Brain pericyte (primary cell): ENCODE data around the gene ZG16.

ENCODE experiments used
- DNase-seq: peaks from one replicate; pipeline ENCODE4 v3.0.0-alpha.2; 2012; ENCODE audit warnings: low read depth, low spot score

The ZG16 gene

GRCh38 chr16:29809031-29809747 is 31.1 kb downstream of the ZG16 start:
- DNase-seq = no peak

GRCh38 chr16:29809850-29810698 is 32.0 kb downstream of the ZG16 start:
- DNase-seq = no peak

GRCh38 chr16:29810699-29811169 is 32.7 kb downstream of the ZG16 start:
- DNase-seq = no peak

- peak; percentile 84 for DNase-seq
Measured at GRCh38 chr16:29811170-29811895, 33.3 kb downstream of the ZG16 start.

- no peak for DNase-seq
Measured at GRCh38 chr16:29811896-29812665, 34.0 kb downstream of the ZG16 start, which contains the start of gene PRRT2. TSS of gene PRRT2 (plus strand) at chr16:29812193. CDS start at chr16:29813055, 862 bp downstream.

GRCh38 chr16:29812754-29813643 is 34.9 kb downstream of the ZG16 start:
- no peak for DNase-seq

GRCh38 chr16:29813644-29814562 is 35.8 kb downstream of the ZG16 start:
- DNase-seq = no peak

GRCh38 chr16:29814592-29814991 is 36.5 kb downstream of the ZG16 start:
- DNase-seq = no peak

- DNase-seq = no peak
Measured at GRCh38 chr16:29815032-29815721, 37.1 kb downstream of the ZG16 start.

GRCh38 chr16:29815793-29816693 is 38.0 kb downstream of the ZG16 start, which contains the start of gene PAGR1:
TSS of gene PAGR1 (plus strand) at chr16:29816152. CDS start at chr16:29816526, 374 bp downstream.
- peak; percentile 99 for DNase-seq

GRCh38 chr16:29816694-29817441 is 38.8 kb downstream of the ZG16 start:
- DNase-seq = no peak

GRCh38 chr16:29818082-29818481 is 40.0 kb downstream of the ZG16 start:
- no peak for DNase-seq

GRCh38 chr16:29819506-29819905 is 41.5 kb downstream of the ZG16 start:
- no peak for DNase-seq

- no peak for DNase-seq
Measured at GRCh38 chr16:29820271-29820701, 42.2 kb downstream of the ZG16 start, which contains the start of gene MVP. TSS of gene MVP (plus strand) at chr16:29820462. CDS start at chr16:29830550, 10,088 bp downstream.

GRCh38 chr16:29820730-29821642 is 42.9 kb downstream of the ZG16 start:
- no peak for DNase-seq
